ENCODE measurements around the gene SOBP. TPM values are rescaled to one million over a fixed set of nuclear protein-coding genes. Genes with fewer than 3 reads are reported as not detected.

Gene SOBP
- total and polyA plus RNA-seq, 2 experiments from 2014 or later, result 1.5 to 3.0 TPM

- H3K27ac ChIP-seq (ENCODE audit: low read depth), result no peak overlapping the region
- Mint-ChIP-seq H3K4me3 (no peak overlapping the region), H3K4me1 (peaks cover 71% of the 10 kb centered on the region), H3K9me3 (no peaks in the 10 kb centered on the region), H3K27me3 (ENCODE audit: insufficient read depth, low read depth, poor library complexity) (peaks cover 7% of the 10 kb centered on the region), H3K27ac (no peak overlapping the region), H3K36me3 (ENCODE audit: low read depth) (no peaks in the 10 kb centered on the region)
- ATAC-seq (no peak), DNase-seq (ENCODE audit: low spot score) (no peak)
- no peaks in the 10 kb centered on the region for H3K36me3 ChIP-seq (ENCODE audit: insufficient read depth)
- no peak for TF ChIP-seq CTCF (conservative IDR thresholded peaks at IDR 0.05; ENCODE audit: low read depth in 2 of 2)
- TF ChIP-seq ZNF114 (CRISPR knock-in tag; IDR thresholded peaks at IDR 0.05), result no peak
- no peak for TF ChIP-seq EZH2phosphoT487 (IDR thresholded peaks at IDR 0.05; ENCODE audit: unreplicated experiment)
- no peak for TF ChIP-seq ZNF331 (CRISPR knock-in tag; IDR thresholded peaks at IDR 0.05; ENCODE audit: low read depth)
- TF ChIP-seq STAT1 (IDR thresholded peaks at IDR 0.05; ENCODE audit: unreplicated experiment), result no peak
- TF ChIP-seq JUNB (IDR thresholded peaks at IDR 0.05; ENCODE audit: unreplicated experiment), result no peak
- TF ChIP-seq POLR2AphosphoS5 (IDR thresholded peaks at IDR 0.05; ENCODE audit: low read depth), result no peak
- no peak for TF ChIP-seq CREB1 (CRISPR knock-in tag; IDR thresholded peaks at IDR 0.05; ENCODE audit: low read depth)
- TF ChIP-seq ZNF462 (CRISPR knock-in tag; IDR thresholded peaks at IDR 0.05), result no peak
- no peak for TF ChIP-seq REST (IDR thresholded peaks at IDR 0.05; ENCODE audit: unreplicated experiment)
- peaks cover 52% of the 10 kb centered on the region for H3K4me1 ChIP-seq (ENCODE audit: insufficient read depth)
- no peaks in the 10 kb centered on the region for H3K27me3 ChIP-seq (ENCODE audit: insufficient read depth)
- no peaks in the 10 kb centered on the region for H4K20me1 ChIP-seq (replicated peaks; ENCODE audit: insufficient read depth)
- H3K4me3 ChIP-seq, result no peak overlapping the region
- H3F3A ChIP-seq (replicated peaks; ENCODE audit: low read depth), result no peaks in the 10 kb centered on the region
- no peak overlapping the region for H2AFZ ChIP-seq
- H3K4me2 ChIP-seq, result no peak overlapping the region; the same call in 1 of the 2 replicates
- H3K79me2 ChIP-seq (replicated peaks; ENCODE audit: insufficient read depth), result no peaks in the 10 kb centered on the region
- no peaks in the 10 kb centered on the region for H3K9me2 ChIP-seq (ENCODE audit: insufficient read depth)
Measured at GRCh38 chr6:107536180-107536961, 46.5 kb downstream of the SOBP start.
